CD4-positive, alpha-beta memory T cell (primary cell): ENCODE measurements around the gene LRFN2. TPM values are rescaled to one million over a fixed set of nuclear protein-coding genes. Genes with fewer than 3 reads are reported as not detected.

Source experiments
- CTCF ChIA-PET: fragments of 350-600 bp; sonication (Branson Sonifier 250); formaldehyde crosslinking; loops from one replicate; lab custom pipeline; 2021; ENCODE audit warnings: inconsistent platforms; ENCODE audit not compliant: partially characterized antibody; lab: Charles Lee
- POLR2A ChIA-PET: fragments of 350-600 bp; sonication (Branson Sonifier 250); formaldehyde crosslinking; loops from one replicate; lab custom pipeline; 2021; ENCODE audit not compliant: partially characterized antibody; lab: Charles Lee
- DNase-seq, 5 donors: peaks; one replicate each; pipeline versions ENCODE4 v3.0.0 to v3.0.0-alpha.2; 2020 to 2022; ENCODE audit warnings: mixed read lengths in 1 of 5
- H3K27ac ChIP-seq: one replicate; pipeline ENCODE4 v1.7.0; 2013; ENCODE audit warnings: low read depth, low read length
- H3K27me3 ChIP-seq: 2 replicates; pipeline ENCODE4 v1.7.0; 2013; ENCODE audit warnings: mild to moderate bottlenecking, low read length, moderate library complexity; ENCODE audit not compliant: insufficient read depth
- H3K36me3 ChIP-seq: 2 replicates; pipeline ENCODE4 v1.7.0; 2013; ENCODE audit warnings: mild to moderate bottlenecking, low read length, moderate library complexity; ENCODE audit not compliant: insufficient read depth
- H3K4me1 ChIP-seq: 2 replicates; pipeline ENCODE4 v1.7.0; 2013; ENCODE audit warnings: mild to moderate bottlenecking, low read length, moderate library complexity; ENCODE audit not compliant: insufficient read depth
- H3K4me3 ChIP-seq, 2 donors: one replicate each; pipeline ENCODE4 v1.7.0; 2013; ENCODE audit warnings: low read length in 2 of 2, mild to moderate bottlenecking in 1 of 2
- H3K9me3 ChIP-seq, 2 donors: one replicate each; pipeline ENCODE4 v1.7.0; 2013; ENCODE audit warnings: low read length in 2 of 2, control low read depth in 1 of 2; ENCODE audit not compliant: control insufficient read depth in 1 of 2
- H3K27ac Mint-ChIP-seq, 7 donors: one replicate each; pipeline ENCODE4 v1.8.0; 2020 to 2021; ENCODE audit warnings: mixed read lengths in 7 of 7, mild to moderate bottlenecking in 6 of 7, inconsistent platforms in 3 of 7, moderate library complexity in 3 of 7
- H3K27me3 Mint-ChIP-seq, 2 donors: one replicate each; pipeline ENCODE4 v1.8.0; 2020 to 2021; ENCODE audit warnings: mixed read lengths in 2 of 2
- H3K36me3 Mint-ChIP-seq, 2 donors: one replicate each; pipeline ENCODE4 v1.8.0; 2020 to 2021; ENCODE audit warnings: mixed read lengths in 2 of 2, inconsistent platforms in 1 of 2, mild to moderate bottlenecking in 1 of 2
- H3K4me1 Mint-ChIP-seq, 4 donors: one replicate each; pipeline ENCODE4 v1.8.0; 2020 to 2021; ENCODE audit warnings: mixed read lengths in 4 of 4, mild to moderate bottlenecking in 1 of 4
- H3K4me3 Mint-ChIP-seq, 8 donors: one replicate each; pipeline ENCODE4 v1.8.0; 2020 to 2021; ENCODE audit warnings: mixed read lengths in 8 of 8, mild to moderate bottlenecking in 7 of 8, moderate library complexity in 6 of 8, inconsistent platforms in 3 of 8
- H3K9me3 Mint-ChIP-seq, 8 donors: one replicate each; pipeline ENCODE4 v1.8.0; 2020 to 2021; ENCODE audit warnings: mixed read lengths in 8 of 8, mild to moderate bottlenecking in 5 of 8, inconsistent platforms in 3 of 8, moderate library complexity in 1 of 8
- intact Hi-C: fragments of 100-400 bp; cut with micrococcal nuclease; formaldehyde crosslinking; loops from one replicate; pipeline ENCODE4 v1.15.1; 2023
- polyA plus RNA-seq, 2 donors: library from polyadenylated mRNA; unstranded; fragments of 300-500 nt; fragmentation: Illumina TruSeq; gene quantifications; one replicate each; pipeline ENCODE4 v1.2.3, GENCODE V29; 2021
- total RNA-seq, 2 experiments: library from RNA; stranded (reverse); gene quantifications; one replicate each; pipeline ENCODE4 v1.2.3, GENCODE V29; 2021

LRFN2 gene
- total and polyA plus RNA-seq, 4 experiments from 2014 or later = 0.17 TPM; not detected in 3

GRCh38 chr6:40346246-40346645 lies 240.9 kb downstream of the LRFN2 start:
- H3K4me1 ChIP-seq = no peaks in the 10 kb centered on the region
- H3K4me3 ChIP-seq = no peak overlapping the region
- H3K4me1 Mint-ChIP-seq = no peaks in the 10 kb centered on the region
- H3K27ac Mint-ChIP-seq = no peak overlapping the region
- POLR2A ChIA-PET = no interaction called here
- H3K27me3 ChIP-seq = no peaks in the 10 kb centered on the region
- H3K36me3 Mint-ChIP-seq = no peaks in the 10 kb centered on the region
- DNase-seq = no peak
- H3K27me3 Mint-ChIP-seq = peaks cover 2 to 5% of the 10 kb centered on the region in 2 donors
- H3K36me3 ChIP-seq = no peaks in the 10 kb centered on the region
- CTCF ChIA-PET = interaction anchor here (1.0 kb wide), 1 partner anchor 18 kb away, joined by 3 read pairs; no protein-coding TSS in a partner anchor
- intact Hi-C loops = no loop called here
- no peak overlapping the region for H3K27ac ChIP-seq
- H3K4me3 Mint-ChIP-seq = no peak overlapping the region
- H3K9me3 ChIP-seq = no peaks in the 10 kb centered on the region
- peaks cover 0 to 2% (median 0%) of the 10 kb centered on the region in 8 donors for H3K9me3 Mint-ChIP-seq

GRCh38 chr6:40344566-40345167 lies 242.5 kb downstream of the LRFN2 start:
- Histone ChIP-seq H3K27ac (no peak overlapping the region), H3K4me1 (no peaks in the 10 kb centered on the region), H3K9me3 (no peaks in the 10 kb centered on the region), H3K27me3 (no peaks in the 10 kb centered on the region), H3K36me3 (no peaks in the 10 kb centered on the region), H3K4me3 (no peak overlapping the region)
- Mint-ChIP-seq H3K9me3 (peaks cover 0 to 2% (median 0%) of the 10 kb centered on the region in 8 donors), H3K27ac (no peak overlapping the region), H3K27me3 (peaks cover 3 to 5% of the 10 kb centered on the region in 2 donors), H3K4me3 (no peak overlapping the region), H3K36me3 (no peaks in the 10 kb centered on the region), H3K4me1 (no peaks in the 10 kb centered on the region)
- CTCF ChIA-PET = no interaction called here
- no peak for DNase-seq
- intact Hi-C loops = no loop called here
- POLR2A ChIA-PET = no interaction called here

GRCh38 chr6:40343877-40344565 lies 243.1 kb downstream of the LRFN2 start:
- POLR2A ChIA-PET = no interaction called here
- peaks cover 3 to 5% of the 10 kb centered on the region in 2 donors for H3K27me3 Mint-ChIP-seq
- H3K36me3 Mint-ChIP-seq = no peaks in the 10 kb centered on the region
- H3K4me1 Mint-ChIP-seq = no peaks in the 10 kb centered on the region
- intact Hi-C loops = no loop called here
- no peak for DNase-seq
- Histone ChIP-seq H3K9me3 (no peaks in the 10 kb centered on the region), H3K36me3 (no peaks in the 10 kb centered on the region), H3K27me3 (no peaks in the 10 kb centered on the region), H3K4me3 (no peak overlapping the region), H3K27ac (no peak overlapping the region), H3K4me1 (no peaks in the 10 kb centered on the region)
- CTCF ChIA-PET = interaction anchor here (1.1 kb wide), 1 partner anchor 10 kb away, joined by 3 read pairs; no protein-coding TSS in a partner anchor
- H3K9me3 Mint-ChIP-seq = peaks cover 0 to 2% (median 0%) of the 10 kb centered on the region in 8 donors
- H3K27ac Mint-ChIP-seq = no peak overlapping the region
- no peak overlapping the region for H3K4me3 Mint-ChIP-seq

GRCh38 chr6:40343318-40343876 lies 243.8 kb downstream of the LRFN2 start:
- POLR2A ChIA-PET = no interaction called here
- Histone ChIP-seq H3K27me3 (no peaks in the 10 kb centered on the region), H3K4me1 (no peaks in the 10 kb centered on the region), H3K4me3 (no peak overlapping the region), H3K36me3 (no peaks in the 10 kb centered on the region), H3K27ac (no peak overlapping the region), H3K9me3 (no peaks in the 10 kb centered on the region)
- DNase-seq = no peak
- H3K9me3 Mint-ChIP-seq = peaks cover 0 to 2% (median 0%) of the 10 kb centered on the region in 8 donors
- no peaks in the 10 kb centered on the region for H3K36me3 Mint-ChIP-seq
- CTCF ChIA-PET = interaction anchor here (1.1 kb wide), 1 partner anchor 9 kb away, joined by 3 read pairs; no protein-coding TSS in a partner anchor
- peaks cover 3 to 7% of the 10 kb centered on the region in 2 donors for H3K27me3 Mint-ChIP-seq
- H3K27ac Mint-ChIP-seq = peak overlapping the region in 1 of 7 donors; percentile 39
- intact Hi-C loops = no loop called here
- H3K4me3 Mint-ChIP-seq = no peak overlapping the region
- no peaks in the 10 kb centered on the region for H3K4me1 Mint-ChIP-seq

GRCh38 chr6:40342723-40343122 lies 244.4 kb downstream of the LRFN2 start:
- DNase-seq = no peak
- H3K4me1 Mint-ChIP-seq = no peaks in the 10 kb centered on the region

GRCh38 chr6:40341726-40342125 lies 245.4 kb downstream of the LRFN2 start:
- ChIA-PET CTCF (interaction anchor here (1.2 kb wide), 1 partner anchor 10 kb away, joined by 3 read pairs; no protein-coding TSS in a partner anchor), POLR2A (no interaction called here)
- H3K27ac Mint-ChIP-seq = peak overlapping the region in 1 of 7 donors; percentile 14
- Histone ChIP-seq H3K9me3 (no peaks in the 10 kb centered on the region), H3K36me3 (no peaks in the 10 kb centered on the region), H3K27ac (no peak overlapping the region), H3K27me3 (no peaks in the 10 kb centered on the region), H3K4me3 (no peak overlapping the region), H3K4me1 (no peaks in the 10 kb centered on the region)
- no peak for DNase-seq
- H3K27me3 Mint-ChIP-seq = peaks cover 6 to 9% of the 10 kb centered on the region in 2 donors
- no peaks in the 10 kb centered on the region for H3K36me3 Mint-ChIP-seq
- no peaks in the 10 kb centered on the region for H3K9me3 Mint-ChIP-seq
- no peak overlapping the region for H3K4me3 Mint-ChIP-seq
- peaks cover 0 to 1% (median 0%) of the 10 kb centered on the region in 4 donors for H3K4me1 Mint-ChIP-seq
- intact Hi-C loops = no loop called here

More at GRCh38 chr6:40342723-40343122, 244.4 kb downstream of the LRFN2 start:
- no peak overlapping the region for H3K27ac ChIP-seq
- no peak overlapping the region for H3K27ac Mint-ChIP-seq
- H3K36me3 ChIP-seq = no peaks in the 10 kb centered on the region
- H3K4me1 ChIP-seq = no peaks in the 10 kb centered on the region
- no peaks in the 10 kb centered on the region for H3K27me3 ChIP-seq
- CTCF ChIA-PET = interaction anchor here (1.2 kb wide), 1 partner anchor 11 kb away, joined by 3 read pairs; no protein-coding TSS in a partner anchor
- POLR2A ChIA-PET = no interaction called here
- no peak overlapping the region for H3K4me3 ChIP-seq
- intact Hi-C loops = no loop called here
- H3K4me3 Mint-ChIP-seq = no peak overlapping the region
- H3K9me3 ChIP-seq = no peaks in the 10 kb centered on the region
- H3K27me3 Mint-ChIP-seq = peaks cover 3 to 10% of the 10 kb centered on the region in 2 donors
- H3K36me3 Mint-ChIP-seq = no peaks in the 10 kb centered on the region
- H3K9me3 Mint-ChIP-seq = peaks cover 0 to 2% (median 0%) of the 10 kb centered on the region in 8 donors
